NCI-H187 (cell line): ENCODE measurements around the gene PDLIM7.
"Not testable (repeated sequence)": the region's sequence is repeated elsewhere in the genome, so short reads cannot be mapped to it uniquely, and the experiment has no call there.

Experiments
- DNase-seq, 2 experiments: peaks; one replicate each; lab custom pipeline; 2025; lab: John Stamatoyannopoulos, UW

Gene PDLIM7

DNA sequence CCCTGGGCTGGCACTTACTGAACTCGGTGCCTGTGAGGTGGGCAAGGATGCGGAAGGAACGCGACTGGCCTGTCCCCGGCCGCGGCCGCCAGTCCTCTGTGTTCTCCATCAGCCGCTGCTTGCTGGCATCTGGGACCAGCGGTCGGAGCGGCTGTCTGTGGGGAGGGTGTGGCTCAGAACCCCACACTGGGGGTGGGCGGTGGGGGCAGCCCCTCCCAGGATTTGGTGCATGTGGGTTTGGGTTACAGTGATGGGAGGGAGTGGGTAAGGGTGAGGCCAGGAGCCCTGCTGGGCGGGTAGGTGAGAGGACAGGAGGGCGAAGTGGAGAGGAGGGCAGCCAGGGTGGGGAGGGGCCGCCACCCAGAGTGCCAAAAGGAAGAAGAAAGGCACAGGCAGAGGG is 6.4 kb downstream of the PDLIM7 start:
- no peak for DNase-seq

GRCh38 chr5:177490311-177490991 is 7.0 kb downstream of the PDLIM7 start:
- no peak for DNase-seq

DNA sequence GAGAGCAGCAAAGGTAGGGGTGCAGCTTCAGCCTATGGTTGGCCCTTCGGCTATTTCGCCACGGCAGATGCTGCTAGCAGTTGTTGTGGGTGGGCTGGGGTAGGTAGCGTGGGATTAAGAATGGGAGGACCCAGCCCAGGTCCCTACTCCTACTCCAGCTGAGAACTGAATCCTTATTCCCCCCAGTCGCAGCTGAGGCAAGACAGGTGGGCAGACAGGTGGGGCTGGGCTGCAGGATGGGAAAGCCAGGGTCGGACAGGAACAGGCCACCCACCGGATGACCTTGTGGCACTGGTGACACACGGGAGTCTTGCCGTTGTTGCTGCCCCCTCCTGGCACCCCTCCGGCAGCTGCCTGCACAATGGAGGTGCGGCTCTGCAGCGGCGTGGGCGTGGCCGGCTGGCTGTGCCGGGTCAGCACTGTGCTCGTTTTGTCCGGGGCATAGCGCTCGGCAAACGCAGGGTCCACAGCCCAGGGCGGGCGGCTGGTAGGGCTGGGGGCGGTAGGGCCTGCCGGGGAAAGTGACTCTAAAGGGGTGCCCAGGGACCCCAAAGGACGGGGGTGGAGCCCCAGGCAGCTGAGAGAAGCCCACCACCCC is 8.2 kb downstream of the PDLIM7 start:
- DNase-seq, result no peak

DNA sequence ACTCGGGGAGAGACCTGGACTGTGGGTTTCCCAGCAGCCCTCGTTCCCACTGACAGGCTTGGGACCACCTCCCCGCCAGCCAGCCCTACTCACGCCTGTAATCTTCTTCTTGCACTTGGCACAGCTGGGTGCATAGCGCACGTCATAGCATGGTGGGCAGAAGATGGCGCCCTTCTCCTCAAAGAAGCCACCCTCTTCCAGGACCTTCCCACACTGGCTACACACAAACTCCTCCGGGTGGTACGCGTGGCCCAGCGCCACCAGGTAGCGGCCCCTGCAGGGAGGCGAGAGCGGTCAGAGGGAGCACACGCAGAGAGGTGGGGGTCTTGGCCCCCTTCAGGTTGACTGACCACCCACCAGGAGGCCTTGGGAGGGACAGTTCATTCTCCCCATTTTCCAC is 9.4 kb downstream of the PDLIM7 start:
- DNase-seq, result no peak

GRCh38 chr5:177487144-177487543 is 10.3 kb downstream of the PDLIM7 start:
- DNase-seq, result no peak

DNA sequence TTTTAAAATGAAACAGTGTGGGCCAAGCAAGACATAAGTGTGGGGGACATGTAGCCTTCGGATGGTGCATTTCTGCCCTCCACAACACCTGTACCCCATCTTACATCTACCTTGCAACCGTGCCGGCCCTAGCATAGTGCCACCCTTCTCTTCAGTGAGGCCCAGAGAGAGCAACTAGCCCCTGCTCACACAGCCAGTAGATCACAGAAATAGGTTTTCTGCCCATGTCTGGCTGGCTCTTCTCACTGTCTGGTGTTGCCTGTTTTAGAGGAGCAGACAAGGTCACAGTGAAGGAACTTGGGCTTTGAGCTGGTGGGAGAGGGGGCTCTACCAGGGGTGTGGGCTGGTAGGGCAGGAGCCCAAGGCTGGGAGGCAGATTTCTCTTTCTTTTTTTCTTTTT is 11.1 kb downstream of the PDLIM7 start:
- no peak for DNase-seq

DNA sequence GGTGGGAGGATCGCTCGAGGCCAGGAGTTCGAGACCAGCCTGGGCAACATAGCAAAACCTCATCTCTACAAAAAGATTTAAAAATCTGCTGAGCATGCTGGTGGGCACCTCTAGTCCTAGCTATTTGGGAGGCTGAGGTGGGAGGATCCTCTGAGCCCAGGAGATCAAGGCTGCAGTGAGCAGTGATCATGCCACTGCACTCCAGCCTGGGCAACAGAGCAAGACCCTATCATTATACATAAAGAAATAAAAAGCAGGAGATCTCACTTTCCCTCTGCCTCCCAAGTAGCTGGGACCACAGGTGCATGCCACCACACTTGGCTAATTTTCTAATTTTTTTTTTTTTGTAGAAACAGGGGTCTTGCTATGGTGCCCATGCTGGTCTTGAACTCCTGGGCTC is 11.7 kb downstream of the PDLIM7 start:
- not testable (repeated sequence) for DNase-seq

DNA sequence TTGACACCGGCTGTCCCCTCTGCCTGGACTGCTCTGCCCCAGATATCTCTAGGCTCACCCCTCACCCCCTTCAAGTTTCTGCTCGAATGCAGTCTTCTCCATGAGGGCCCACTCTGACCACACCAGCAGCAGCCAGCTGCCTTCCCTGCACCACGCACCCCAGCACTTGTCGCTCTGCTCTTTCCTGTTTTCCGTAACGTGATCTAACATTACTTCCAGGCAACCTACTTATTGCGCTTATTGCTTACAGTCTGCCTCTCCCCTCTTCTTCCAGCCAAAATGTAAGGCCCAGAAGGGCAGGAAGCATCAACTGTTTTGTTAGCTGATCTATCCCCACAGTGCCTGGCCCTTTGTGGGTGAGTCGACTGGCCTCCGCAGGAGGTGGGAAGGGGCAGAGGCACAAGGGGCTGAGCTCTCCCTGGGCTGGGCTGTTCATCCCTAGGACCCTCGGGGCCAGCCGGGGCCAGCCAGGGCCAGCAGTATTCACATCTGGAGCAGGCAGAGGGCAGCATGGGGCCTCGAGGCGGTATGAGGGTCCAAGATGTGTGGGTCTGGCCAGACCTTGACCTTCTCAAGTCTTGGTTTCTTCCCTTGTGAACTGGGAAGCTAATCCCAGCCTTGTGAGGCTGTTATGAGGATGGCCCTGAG is 12.4 kb downstream of the PDLIM7 start:
- DNase-seq, result no peak

GRCh38 chr5:177483994-177484901 is 13.2 kb downstream of the PDLIM7 start:
- DNase-seq, result no peak

- DNase-seq, result no peak
Measured at GRCh38 chr5:177483042-177483441, 14.4 kb downstream of the PDLIM7 start.

DNA sequence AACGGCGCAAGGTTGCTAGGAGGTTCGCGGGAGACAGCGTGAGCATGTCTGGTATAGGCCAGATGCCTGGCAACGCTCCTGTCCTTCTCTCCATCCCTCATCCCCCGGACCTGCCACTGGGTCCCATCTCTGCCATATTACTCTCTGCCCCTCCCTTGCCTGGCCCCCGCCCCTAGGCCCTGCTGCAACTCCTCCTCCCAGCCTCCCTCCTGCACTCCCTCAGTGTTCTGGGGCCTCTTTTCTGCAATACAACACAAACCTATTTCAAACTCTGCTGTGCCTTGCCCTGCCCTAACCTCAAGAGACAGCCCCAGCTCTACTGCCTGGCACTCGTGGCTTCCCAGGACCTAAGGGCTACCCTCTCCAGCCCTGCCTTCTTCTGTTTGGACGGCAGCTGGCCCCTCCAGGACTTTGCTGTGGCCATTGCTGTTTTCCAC is 15.0 kb downstream of the PDLIM7 start:
- DNase-seq, result no peak

GRCh38 chr5:177479774-177480173 is 17.6 kb downstream of the PDLIM7 start:
- DNase-seq, result no peak

DNA sequence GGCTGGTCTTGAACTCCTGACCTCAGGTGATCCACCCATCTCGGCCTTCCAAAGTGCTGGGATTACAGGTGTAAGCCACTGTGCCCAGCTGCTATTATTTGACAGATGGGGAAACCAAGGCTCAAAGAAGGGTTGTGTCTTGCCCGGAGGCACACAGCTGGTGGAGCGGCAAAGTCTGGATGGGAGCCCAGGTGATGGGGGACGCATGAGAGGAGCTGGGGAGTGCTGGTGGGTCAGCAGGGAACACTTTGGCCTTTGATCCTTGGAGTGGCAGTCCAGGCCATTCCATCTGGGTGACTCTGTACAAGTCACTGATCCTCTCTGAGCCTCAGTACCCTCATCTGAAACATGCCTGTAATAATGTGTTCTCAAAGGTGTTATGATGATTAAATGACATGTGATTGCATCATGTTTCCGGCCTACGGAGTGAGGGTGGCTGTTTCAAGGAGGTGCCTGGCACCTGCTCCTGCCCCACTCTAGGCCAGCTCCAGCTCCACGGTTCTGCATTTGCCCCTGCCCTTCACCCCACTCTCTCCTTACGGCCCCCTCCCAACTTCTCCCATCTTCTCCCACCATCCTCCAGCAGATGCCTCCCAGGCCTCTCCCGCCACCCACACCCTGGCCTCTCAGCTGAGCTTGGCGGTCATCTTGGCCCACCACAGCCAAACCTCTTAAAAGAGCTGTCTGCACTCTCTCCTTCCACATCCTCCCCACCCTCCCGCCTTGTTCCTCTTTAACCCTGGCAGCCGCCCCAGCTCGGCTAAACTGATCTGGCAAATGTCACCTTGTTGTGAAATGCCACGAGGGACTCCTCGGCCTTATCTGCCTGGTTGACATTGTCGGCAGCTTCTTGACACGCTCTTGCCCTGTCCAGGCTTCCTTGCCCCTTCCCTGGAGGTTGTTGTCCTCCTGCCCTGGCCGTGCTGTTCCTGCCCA is 18.4 kb downstream of the PDLIM7 start:
- DNase-seq, result no peak

GRCh38 chr5:177477701-177478477 is 19.5 kb downstream of the PDLIM7 start:
- DNase-seq, result no peak

DNA sequence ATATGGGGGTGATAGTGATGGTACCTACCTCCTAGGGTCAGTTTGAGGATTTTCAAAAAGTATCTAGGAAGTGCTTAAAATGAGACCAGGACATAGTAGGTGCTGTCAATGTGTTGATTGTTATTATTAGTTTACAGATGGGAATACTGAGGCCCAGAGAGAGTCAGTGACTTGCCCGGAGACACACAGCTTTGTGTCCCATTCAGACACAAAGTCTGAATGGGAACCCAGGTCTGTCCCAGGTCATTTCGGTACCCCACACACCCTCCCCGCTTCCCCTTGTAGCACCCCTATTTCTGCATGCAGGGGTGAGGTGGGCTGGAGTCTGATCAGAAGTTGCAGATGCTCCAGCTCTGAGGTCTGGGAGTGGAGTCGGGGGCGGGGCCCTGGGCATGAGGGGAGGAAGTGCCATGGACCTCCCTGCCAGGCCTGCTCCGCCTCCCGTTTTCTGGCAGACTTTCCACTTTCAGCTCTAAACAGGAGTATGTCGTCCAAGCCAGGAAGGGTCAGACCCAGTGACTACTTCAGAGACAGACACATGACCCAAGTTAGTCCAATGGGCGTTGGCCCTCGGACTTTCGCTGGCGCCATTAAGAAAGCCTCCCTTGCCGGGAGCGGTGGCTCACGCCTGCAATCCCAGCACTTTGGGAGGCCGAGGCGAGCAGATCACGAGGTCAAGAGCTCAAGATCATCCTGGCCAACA is 20.7 kb downstream of the PDLIM7 start:
- DNase-seq, result no peak

GRCh38 chr5:177475563-177476427 is 21.6 kb downstream of the PDLIM7 start:
- no peak for DNase-seq

- DNase-seq, result no peak
Measured at GRCh38 chr5:177474846-177475562, 22.4 kb downstream of the PDLIM7 start.

GRCh38 chr5:177474002-177474476 is 23.4 kb downstream of the PDLIM7 start:
- DNase-seq, result no peak
